GM12801 (cell line): ENCODE measurements around the gene ATP5PB.

Experiments
- CTCF ChIP-seq: IDR thresholded peaks from one replicate; pipeline ENCODE4 v1.5.1; 2011; ENCODE audit warnings: control low read depth; ENCODE audit not compliant: insufficient read length; ENCODE audit errors: extremely low read depth

Gene ATP5PB

GRCh38 chr1:111499026-111499785 is 49.9 kb downstream of the ATP5PB start:
- TF ChIP-seq CTCF: no peak

GRCh38 chr1:111501645-111502044 is 52.4 kb downstream of the ATP5PB start:
- TF ChIP-seq CTCF: no peak

GRCh38 chr1:111503585-111504060 is 54.4 kb downstream of the ATP5PB start, which contains the start of the genes ADORA3 and TMIGD3:
Gene ADORA3, minus strand, starts transcription at chr1:111503633. Its CDS starts 279 bp downstream, at chr1:111503354.
Gene TMIGD3, minus strand, starts transcription at chr1:111503633. Its CDS starts 279 bp downstream, at chr1:111503354.
- no peak for TF ChIP-seq CTCF

- no peak for TF ChIP-seq CTCF
These were observed 54.8 kb downstream of the ATP5PB start for GRCh38 chr1:111504097-111504496.

- TF ChIP-seq CTCF: no peak
These were observed 56.4 kb downstream of the ATP5PB start for GRCh38 chr1:111505641-111506119.

- TF ChIP-seq CTCF: no peak
These were observed 57.3 kb downstream of the ATP5PB start for GRCh38 chr1:111506561-111506960.

GRCh38 chr1:111507411-111508201 is 58.3 kb downstream of the ATP5PB start:
- TF ChIP-seq CTCF: no peak
